Psoas muscle (tissue), 8 donors: ENCODE data around the gene LRRC72. TPM values are rescaled to one million over a fixed set of nuclear protein-coding genes. Genes with fewer than 3 reads are reported as not detected.
"Not testable (repeated sequence)": the region's sequence is repeated elsewhere in the genome, so short reads cannot be mapped to it uniquely, and the experiment has no call there.

Experiments used
- ATAC-seq, 4 donors: fragments of 200-7000 bp; cut with Tn5 transposase; one replicate each; pipeline ENCODE4 v1.9.1; 2020; ENCODE audit warnings: moderate library complexity in 3 of 4, mild to moderate bottlenecking in 2 of 4
- DNase-seq, 2 donors: peaks; one replicate each; pipeline ENCODE4 v3.0.0-alpha.2; 2020
- H3K27ac ChIP-seq: fragments of 200-600 bp; one replicate; pipeline ENCODE4 v1.8.0; 2022
- H3K27me3 ChIP-seq, 3 donors: fragments of 200-600 bp in 1 of 3; one replicate each; pipeline versions ENCODE4 v1.6.1 to v1.8.0; 2013 to 2022; ENCODE audit warnings: low read length in 2 of 3, mild to moderate bottlenecking in 2 of 3, moderate library complexity in 1 of 3; ENCODE audit not compliant: insufficient read depth in 3 of 3
- H3K36me3 ChIP-seq, 2 donors: fragments of 200-600 bp in 1 of 2; one replicate each; pipeline versions ENCODE4 v1.6.1 to v1.8.0; 2013 to 2022; ENCODE audit warnings: low read depth in 1 of 2, mild to moderate bottlenecking in 1 of 2, moderate library complexity in 1 of 2; ENCODE audit not compliant: insufficient read depth in 1 of 2
- H3K4me1 ChIP-seq: fragments of 200-600 bp; one replicate; pipeline ENCODE4 v1.8.0; 2022
- H3K4me3 ChIP-seq: fragments of 200-600 bp; one replicate; pipeline ENCODE4 v1.8.0; 2022; ENCODE audit warnings: mild to moderate bottlenecking
- H3K9me3 ChIP-seq: fragments of 200-600 bp; one replicate; pipeline ENCODE4 v1.8.0; 2022
- CTCF ChIP-seq: fragments of 200-600 bp; IDR thresholded peaks from one replicate; pipeline ENCODE4 v1.8.0; 2022; ENCODE audit warnings: antibody characterized with exemption
- whole genome bisulfite sequencing, 3 donors: extraction: QIAGEN DNeasy Blood & Tissue Kit; methylation state at CpG; one replicate each; pipeline versions ENCODE4 v1.1.6 to v1.1.7; 2013; 5-methylcytosine and 5-hydroxymethylcytosine counted together
- intact Hi-C, 2 donors: fragments of 100-400 bp; cut with DNase I; formaldehyde crosslinking; loops; one replicate each; pipeline versions ENCODE4 v1.11.0 to v1.14.2; 2022
- polyA plus RNA-seq, 3 donors: library from polyadenylated mRNA; stranded (reverse); fragments of 200-250 nt; gene quantifications; one replicate each; pipeline ENCODE4 v1.2.3, GENCODE V29; 2013
- total RNA-seq, 4 donors: library from RNA; stranded (reverse); fragmentation: NEBNext Ultra II Directional in 2 of 4; extraction: Animal tissue kit (Norgen Biotek cat#: 25700) in 2 of 4; gene quantifications; one replicate each; pipeline versions ENCODE4 v1.2.1 to v1.2.4, GENCODE V29; 2021 to 2023
- donor health status: healthy with polysubstance abuse.
- donor health status: DM: no; HTN: no; CAD: no; lungs with moderate emphysema.
- donor health status: Bipolar disorder and iron deficiency.
- donor health status: healthy.
- donor health status: DM: yes; HTN: yes; CAD: no.
- donor health status: DM: no; HTN: no; CAD: no.
- donor health status: DM: no; HTN: no; CAD: no.
- donor health status: DM: yes; HTN: yes; CAD: no.

LRRC72 gene
- total and polyA plus RNA-seq, 7 donors = not detected

GRCh38 chr7:16494955-16495719 lies 31.5 kb upstream of the LRRC72 start:
- no peak for TF ChIP-seq CTCF
- Histone ChIP-seq H3K4me3 (no peak overlapping the region), H3K9me3 (no peaks in the 10 kb centered on the region), H3K36me3 (no peaks in the 10 kb centered on the region), H3K27me3 (no peaks in the 10 kb centered on the region), H3K27ac (no peak overlapping the region), H3K4me1 (no peaks in the 10 kb centered on the region)
- WGBS, 3 donors = 67 to 74% (median 72%) methylated on average over 4 of the region's 4 CpGs
- intact Hi-C loops = no loop called here
- DNase-seq (no peak), ATAC-seq (no peak)

- no peak for DNase-seq
- intact Hi-C loops = no loop called here
- H3K27ac ChIP-seq = no peak overlapping the region
- no peaks in the 10 kb centered on the region for H3K27me3 ChIP-seq
- no peak overlapping the region for H3K4me3 ChIP-seq
- no peaks in the 10 kb centered on the region for H3K9me3 ChIP-seq
- no peaks in the 10 kb centered on the region for H3K36me3 ChIP-seq
- no peak for TF ChIP-seq CTCF
- 49 to 64% (median 64%) methylated on average over 2 of the region's 2 CpGs for WGBS, 3 donors
- no peaks in the 10 kb centered on the region for H3K4me1 ChIP-seq
- no peak for ATAC-seq
Observed at GRCh38 chr7:16498122-16498521, 28.5 kb upstream of the LRRC72 start.

- H3K4me1 ChIP-seq = no peaks in the 10 kb centered on the region
- no peak overlapping the region for H3K27ac ChIP-seq
- TF ChIP-seq CTCF = no peak
- H3K36me3 ChIP-seq = no peaks in the 10 kb centered on the region
- DNase-seq (no peak), ATAC-seq (no peak)
- intact Hi-C loops = no loop called here
- WGBS, 3 donors = 92 to 95% (median 93%) methylated on average over 19 of the region's 19 CpGs
- no peak overlapping the region for H3K4me3 ChIP-seq
- H3K9me3 ChIP-seq = no peaks in the 10 kb centered on the region
- no peaks in the 10 kb centered on the region for H3K27me3 ChIP-seq
Observed at GRCh38 chr7:16502303-16502702, 24.3 kb upstream of the LRRC72 start.

- ATAC-seq (no peak), DNase-seq (no peak)
- Histone ChIP-seq H3K36me3 (no peaks in the 10 kb centered on the region), H3K4me3 (no peak overlapping the region), H3K27ac (no peak overlapping the region), H3K9me3 (no peaks in the 10 kb centered on the region), H3K27me3 (no peaks in the 10 kb centered on the region), H3K4me1 (no peaks in the 10 kb centered on the region)
- intact Hi-C loops = no loop called here
- 82 to 87% (median 83%) methylated on average over 6 of the region's 6 CpGs for WGBS, 3 donors
- TF ChIP-seq CTCF = no peak
Observed at GRCh38 chr7:16504019-16504418, 22.6 kb upstream of the LRRC72 start.

DNA sequence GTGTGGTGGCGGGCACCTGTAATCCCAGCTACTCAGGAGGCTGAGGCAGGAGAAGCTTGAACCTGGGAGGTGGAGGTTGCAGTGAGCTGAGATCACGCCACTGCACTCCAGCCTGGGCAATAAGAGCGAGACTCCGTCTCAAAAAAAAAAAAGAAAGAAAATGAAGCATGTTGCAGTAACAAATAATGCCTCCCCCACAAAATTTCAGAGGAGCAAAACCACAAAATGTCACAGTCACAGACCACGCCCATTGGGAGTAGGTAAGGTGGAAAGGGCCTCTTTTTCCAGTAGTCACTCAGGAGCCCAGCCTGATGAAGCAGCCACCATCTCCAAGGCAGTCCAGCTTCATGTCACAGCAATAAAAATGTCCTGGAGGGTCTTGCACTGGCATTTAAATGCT lies 20.2 kb upstream of the LRRC72 start:
- H3K27me3 ChIP-seq, H3K9me3 ChIP-seq, H3K36me3 ChIP-seq, DNase-seq, H3K4me3 ChIP-seq, ATAC-seq, H3K4me1 ChIP-seq, H3K27ac ChIP-seq, intact Hi-C loops: not testable (repeated sequence)
- WGBS, 3 donors = 79 to 93% (median 91%) methylated on average over 5 of the region's 5 CpGs
